Measurements from ENCODE around the gene CIC. TPM values are rescaled to one million over a fixed set of nuclear protein-coding genes. Genes with fewer than 3 reads are reported as not detected.

CIC gene
- total RNA-seq, 1 experiment from 2014 or later, result 54.0 TPM

DNA sequence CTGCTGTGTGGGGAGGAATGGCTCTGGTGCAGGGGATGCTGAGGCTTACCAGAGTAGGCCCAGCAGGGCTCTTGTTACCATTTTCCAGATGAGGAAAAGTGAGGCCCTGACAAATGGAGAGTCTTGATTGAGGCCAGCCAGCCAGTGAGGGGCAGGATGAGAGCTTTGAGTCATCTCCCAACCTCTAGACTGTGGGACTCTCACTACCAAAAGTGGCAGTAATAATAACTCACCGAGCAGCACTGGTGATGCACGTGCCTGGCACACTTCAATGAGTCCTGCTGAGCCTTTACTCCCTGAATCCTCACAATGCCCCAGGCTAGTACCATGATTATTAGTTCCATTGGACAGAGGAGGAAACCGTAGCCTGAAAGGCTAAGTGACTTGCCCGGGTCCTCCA lies 7.8 kb downstream of the CIC start:
- Histone ChIP-seq H2AFZ (ENCODE audit: low read length) (no peak overlapping the region), H3K9ac (ENCODE audit: extremely low read depth, insufficient read length, low read length) (no peak overlapping the region), H3K79me1 (ENCODE audit: insufficient read depth, low read depth, low read length, poor library complexity, severe bottlenecking) (no peaks in the 10 kb centered on the region), H2AK5ac (ENCODE audit: insufficient read length, low read length) (no peak overlapping the region), H3K4me1 (ENCODE audit: insufficient read depth, low read length) (no peaks in the 10 kb centered on the region), H3K23ac (ENCODE audit: insufficient read length, low read depth, low read length) (no peak overlapping the region), H4K91ac (ENCODE audit: insufficient read length, low read depth, low read length) (no peak overlapping the region), H4K20me1 (ENCODE audit: control insufficient read depth, insufficient read depth, insufficient read length) (no peaks in the 10 kb centered on the region), H2BK120ac (ENCODE audit: low read depth, low read length, poor library complexity, severe bottlenecking) (no peak overlapping the region), H3K9me3 (ENCODE audit: control insufficient read depth, low read depth, low read length) (no peaks in the 10 kb centered on the region), H3K14ac (ENCODE audit: insufficient read depth, low read length) (no peak overlapping the region), H3T11ph (ENCODE audit: low read length) (no peak overlapping the region), H3K27me3 (ENCODE audit: insufficient read depth, low read length) (no peaks in the 10 kb centered on the region), H3K4ac (ENCODE audit: low read depth, low read length) (no peak overlapping the region), H2BK12ac (ENCODE audit: insufficient read length, low read depth, low read length) (no peak overlapping the region), H4K5ac (ENCODE audit: insufficient read length, low read depth, low read length) (no peak overlapping the region), H3K23me2 (ENCODE audit: insufficient read length, low read depth, low read length, poor library complexity, severe bottlenecking) (peaks cover 8% of the 10 kb centered on the region), H3K56ac (ENCODE audit: insufficient read length, low read depth, low read length) (no peak overlapping the region), H2BK15ac (ENCODE audit: low read depth, low read length) (no peak overlapping the region), H3K4me2 (ENCODE audit: insufficient read depth, insufficient read length, low read length) (no peak overlapping the region), H3K18ac (ENCODE audit: insufficient read length, low read depth, low read length) (no peak overlapping the region), H2BK5ac (ENCODE audit: insufficient read length, low read length) (no peak overlapping the region), H3K79me2 (ENCODE audit: insufficient read depth, low read length) (no peaks in the 10 kb centered on the region), H4K8ac (replicated peaks; ENCODE audit: insufficient read length, low read depth, low read length) (no peak overlapping the region), H2BK20ac (ENCODE audit: low read depth, low read length, poor library complexity, severe bottlenecking) (no peak overlapping the region), H3K27ac (ENCODE audit: insufficient read length, low read depth, low read length) (no peak overlapping the region)
- H3K27me3 Mint-ChIP-seq (ENCODE audit: low read depth), result no peaks in the 10 kb centered on the region
- H3K36me3 Mint-ChIP-seq (ENCODE audit: insufficient read depth in 1 of 3, low read depth in 3 of 3), result peaks cover 4 to 23% (median 16%) of the 10 kb centered on the region in 3 experiments; a peak in 6 of 7 replicates
- H3K9me3 Mint-ChIP-seq, result no peaks in the 10 kb centered on the region; a peak in 2 of 5 replicates
- H3K27ac Mint-ChIP-seq, result no peak overlapping the region
- TF ChIP-seq, protein P1, sequence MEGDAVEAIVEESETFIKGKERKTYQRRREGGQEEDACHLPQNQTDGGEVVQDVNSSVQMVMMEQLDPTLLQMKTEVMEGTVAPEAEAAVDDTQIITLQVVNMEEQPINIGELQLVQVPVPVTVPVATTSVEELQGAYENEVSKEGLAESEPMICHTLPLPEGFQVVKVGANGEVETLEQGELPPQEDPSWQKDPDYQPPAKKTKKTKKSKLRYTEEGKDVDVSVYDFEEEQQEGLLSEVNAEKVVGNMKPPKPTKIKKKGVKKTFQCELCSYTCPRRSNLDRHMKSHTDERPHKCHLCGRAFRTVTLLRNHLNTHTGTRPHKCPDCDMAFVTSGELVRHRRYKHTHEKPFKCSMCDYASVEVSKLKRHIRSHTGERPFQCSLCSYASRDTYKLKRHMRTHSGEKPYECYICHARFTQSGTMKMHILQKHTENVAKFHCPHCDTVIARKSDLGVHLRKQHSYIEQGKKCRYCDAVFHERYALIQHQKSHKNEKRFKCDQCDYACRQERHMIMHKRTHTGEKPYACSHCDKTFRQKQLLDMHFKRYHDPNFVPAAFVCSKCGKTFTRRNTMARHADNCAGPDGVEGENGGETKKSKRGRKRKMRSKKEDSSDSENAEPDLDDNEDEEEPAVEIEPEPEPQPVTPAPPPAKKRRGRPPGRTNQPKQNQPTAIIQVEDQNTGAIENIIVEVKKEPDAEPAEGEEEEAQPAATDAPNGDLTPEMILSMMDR (conservative IDR thresholded peaks at IDR 0.05), result no peak
- WGBS (ENCODE audit: extremely low coverage, insufficient read length, low lambda C conversion rate), result no CpG with 5 or more reads among the region's 4 CpGs
- H3K4me3 Mint-ChIP-seq, result no peak overlapping the region
- H3K4me1 Mint-ChIP-seq, result peaks cover 19 to 24% of the 10 kb centered on the region in 2 experiments
- no peak for DNase-seq
